AG04450 (cell line): ENCODE data around the gene SYT6. TPM values are rescaled to one million over a fixed set of nuclear protein-coding genes. Genes with fewer than 3 reads are reported as not detected.

Source experiments
- CTCF ChIA-PET: fragments of 300-600, 350-600 bp; formaldehyde crosslinking; extraction: SDS; loops from one replicate; lab custom pipeline; 2022; ENCODE audit warnings: antibody characterized with exemption, inconsistent platforms; lab: Charles Lee
- POLR2A ChIA-PET: fragments of 350-600 bp; formaldehyde crosslinking; extraction: SDS; loops from one replicate; lab custom pipeline; 2021; ENCODE audit warnings: antibody characterized with exemption, inconsistent platforms; lab: Yijun Ruan, JAX
- DNase-seq: peaks from one replicate; pipeline ENCODE4 v3.0.0-alpha.2; 2011; ENCODE audit warnings: low read depth, low spot score
- H3K27ac ChIP-seq: one replicate; pipeline ENCODE4 v1.5.1; 2012; ENCODE audit warnings: low read depth, low read length, control low read depth
- H3K27me3 ChIP-seq: one replicate; pipeline ENCODE4 v1.6.0; 2012; ENCODE audit warnings: low read length; ENCODE audit not compliant: control insufficient read depth, insufficient read depth
- H3K4me3 ChIP-seq: 2 replicates; pipeline ENCODE4 v1.5.1; 2011; ENCODE audit warnings: mild to moderate bottlenecking, low read depth, low read length, control low read depth
- H3K9me3 ChIP-seq: 2 replicates; pipeline ENCODE4 v1.5.1; 2012; ENCODE audit warnings: low read length; ENCODE audit not compliant: control insufficient read depth, insufficient read depth
- CTCF ChIP-seq: IDR thresholded peaks from 2 replicates; pipeline ENCODE4 v1.5.1; 2011; ENCODE audit warnings: low read depth, low read length, control low read depth, inconsistent platforms
- polyA plus RNA-seq: library from polyadenylated mRNA; depleted of rRNA; stranded (reverse); fragments of >200 nt; gene quantifications from 2 replicates; pipeline ENCODE4 v1.2.3, GENCODE V29; 2011

The SYT6 gene
- polyA plus RNA-seq, 1 experiment, result not detected

DNA sequence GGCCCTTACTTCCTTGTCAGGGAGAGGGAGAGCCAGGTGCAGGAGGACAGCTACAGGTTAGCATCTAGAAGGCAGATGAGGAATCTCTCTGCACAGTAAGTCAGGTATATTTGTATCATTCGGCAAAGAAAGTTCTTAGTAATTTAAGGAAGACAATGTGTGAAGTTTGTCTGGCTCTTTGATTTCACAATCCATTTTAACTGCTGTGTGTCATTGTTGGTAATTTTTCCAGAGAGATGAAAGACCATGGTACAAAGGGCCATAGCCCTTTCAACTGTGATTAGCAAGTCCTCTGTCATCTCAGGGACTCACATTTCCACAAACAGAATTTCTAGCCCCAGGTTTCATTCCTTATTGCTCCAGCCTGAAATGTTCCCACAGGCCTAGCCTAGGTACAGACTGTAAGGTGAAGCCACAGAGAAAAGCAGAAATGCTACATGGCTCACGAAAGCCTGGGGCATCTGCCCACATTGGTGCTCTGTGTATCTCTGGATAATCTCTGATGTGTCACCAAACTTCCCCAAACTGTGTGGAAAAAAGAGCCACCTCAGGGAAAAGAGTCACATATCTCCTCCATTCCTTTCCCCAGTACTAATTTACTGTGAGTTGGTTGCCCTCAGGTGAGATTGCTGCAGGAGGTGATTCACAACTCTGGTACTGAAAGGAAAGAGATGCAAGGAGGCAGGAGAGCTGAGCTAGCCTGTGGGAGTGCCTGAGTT is 70.6 kb downstream of the SYT6 start:
- H3K9me3 ChIP-seq, result no peaks in the 10 kb centered on the region
- ChIA-PET CTCF (no interaction called here), POLR2A (no interaction called here)
- no peak overlapping the region for H3K27ac ChIP-seq
- H3K27me3 ChIP-seq, result peaks cover 27% of the 10 kb centered on the region
- DNase-seq, result no peak
- no peak overlapping the region for H3K4me3 ChIP-seq
- TF ChIP-seq CTCF, result no peak

DNA sequence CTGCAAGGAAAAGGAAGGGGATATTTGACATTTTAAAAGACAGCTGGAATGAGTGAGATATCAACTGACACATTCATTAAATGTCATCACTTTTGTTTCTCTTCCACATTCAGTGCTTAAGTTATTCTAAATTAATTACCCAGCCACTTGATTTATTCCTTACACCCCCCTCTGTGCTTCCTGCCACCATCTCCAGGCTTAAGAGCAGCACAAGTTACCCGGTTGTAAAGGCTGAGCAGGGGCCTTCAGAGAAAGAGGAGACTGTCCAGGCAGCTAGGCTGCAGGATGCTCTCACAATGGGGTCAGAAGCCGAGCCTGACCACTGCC is 71.4 kb downstream of the SYT6 start:
- CTCF ChIA-PET, result interaction anchor here (1.9 kb wide), 1 partner anchor 201 kb away, joined by 5 read pairs; no protein-coding TSS in a partner anchor

GRCh38 chr1:114081437-114082303 is 72.0 kb downstream of the SYT6 start:
- ChIA-PET POLR2A (no interaction called here), CTCF (interaction anchor here (1.9 kb wide), 1 partner anchor 202 kb away, joined by 5 read pairs; no protein-coding TSS in a partner anchor)
- peaks cover 27% of the 10 kb centered on the region for H3K27me3 ChIP-seq
- H3K9me3 ChIP-seq, result no peaks in the 10 kb centered on the region
- no peak overlapping the region for H3K4me3 ChIP-seq
- no peak for DNase-seq
- H3K27ac ChIP-seq, result no peak overlapping the region
- no peak for TF ChIP-seq CTCF

More for the DNA sequence above, 71.4 kb downstream of the SYT6 start:
- Histone ChIP-seq H3K9me3 (no peaks in the 10 kb centered on the region), H3K27ac (no peak overlapping the region), H3K4me3 (no peak overlapping the region), H3K27me3 (peaks cover 27% of the 10 kb centered on the region)
- TF ChIP-seq CTCF, result no peak
- DNase-seq, result no peak
- POLR2A ChIA-PET, result no interaction called here

GRCh38 chr1:114080511-114081436 is 72.9 kb downstream of the SYT6 start:
- H3K9me3 ChIP-seq, result no peaks in the 10 kb centered on the region
- no peak overlapping the region for H3K4me3 ChIP-seq
- TF ChIP-seq CTCF, result no peak
- peaks cover 30% of the 10 kb centered on the region for H3K27me3 ChIP-seq
- CTCF ChIA-PET, result interaction anchor here (1.9 kb wide), 1 partner anchor 203 kb away, joined by 5 read pairs; no protein-coding TSS in a partner anchor
- POLR2A ChIA-PET, result no interaction called here
- DNase-seq, result no peak
- H3K27ac ChIP-seq, result no peak overlapping the region
